ENCODE measurements around the gene ARHGAP25.

GRCh38 chr2:68747900-68748299 is 13.3 kb downstream of the ARHGAP25 start:
- no peak for TF ChIP-seq ATF3 (IDR thresholded peaks at IDR 0.05)
- TF ChIP-seq REST (IDR thresholded peaks at IDR 0.05), result no peak
- no peak for TF ChIP-seq CTCF (IDR thresholded peaks at IDR 0.05; ENCODE audit: low read depth, low read length, missing input control)
